ENCODE results near the gene HMGCL. TPM values are rescaled to one million over a fixed set of nuclear protein-coding genes. Genes with fewer than 3 reads are reported as not detected.

HMGCL gene
- total and polyA plus RNA-seq, 2 of the 13 experiments (the other 11 are each of a cell fraction or from before 2014, with no cell fraction given): 21.3 to 41.4 TPM

GRCh38 chr1:23825076-23825761 lies at the start of gene HMGCL (continued):
- no peak for TF ChIP-seq THYN1 (CRISPR knock-in tag; IDR thresholded peaks at IDR 0.05; ENCODE audit: borderline replicate concordance, low read depth)
- peak; percentile 75; the same call in 1 of the 2 replicates for TF ChIP-seq ZNF570 (CRISPR knock-in tag; IDR thresholded peaks at IDR 0.05; ENCODE audit: borderline replicate concordance)
- 0 out of 2 replicates have a peak, but pooled peaks have one; percentile 58 for TF ChIP-seq MXD1 (CRISPR knock-in tag; IDR thresholded peaks at IDR 0.05)
- TF ChIP-seq ZNF629 (CRISPR knock-in tag; conservative IDR thresholded peaks at IDR 0.05): peak; percentile 67; the same call in 1 of the 2 replicates
- TF ChIP-seq ATM (IDR thresholded peaks at IDR 0.05; ENCODE audit: borderline replicate concordance): no peak
- TF ChIP-seq KLF6 (CRISPR knock-in tag; IDR thresholded peaks at IDR 0.05): peak; percentile 86; the same call in 1 of the 2 replicates
- TF ChIP-seq CAMTA2 (CRISPR knock-in tag; IDR thresholded peaks at IDR 0.05; ENCODE audit: borderline replicate concordance): no peak
- TF ChIP-seq ZKSCAN8 (CRISPR knock-in tag; IDR thresholded peaks at IDR 0.05; ENCODE audit: borderline replicate concordance): no peak
- no peak for TF ChIP-seq ZNF841 (CRISPR knock-in tag; IDR thresholded peaks at IDR 0.05; ENCODE audit: borderline replicate concordance)
- peak; percentile 46; the same call in 1 of the 2 replicates for TF ChIP-seq NR2C2 (CRISPR knock-in tag; IDR thresholded peaks at IDR 0.05; ENCODE audit: borderline replicate concordance)
- no peak for TF ChIP-seq HNF1A (IDR thresholded peaks at IDR 0.05; ENCODE audit: low read depth)
- TF ChIP-seq HNF1A (CRISPR knock-in tag; IDR thresholded peaks at IDR 0.05; ENCODE audit: borderline replicate concordance): peak; percentile 62; the same call in 1 of the 2 replicates
- no peak for TF ChIP-seq GABPA (IDR thresholded peaks at IDR 0.05; ENCODE audit: low read depth, low read length)
- TF ChIP-seq GABPA (CRISPR knock-in tag; IDR thresholded peaks at IDR 0.05; ENCODE audit: low read depth): peak; percentile 40; the same call in 1 of the 2 replicates
- TF ChIP-seq ZNF335 (CRISPR knock-in tag; IDR thresholded peaks at IDR 0.05): no peak
- 0 out of 2 replicates have a peak, but pooled peaks have one; percentile 39 for TF ChIP-seq KDM4B (CRISPR knock-in tag; IDR thresholded peaks at IDR 0.05)
- TF ChIP-seq ZNF558 (CRISPR knock-in tag; IDR thresholded peaks at IDR 0.05; ENCODE audit: borderline replicate concordance): 0 out of 2 replicates have a peak, but pooled peaks have one; percentile 42
- no peak for TF ChIP-seq ZKSCAN5 (CRISPR knock-in tag; IDR thresholded peaks at IDR 0.05)
- TF ChIP-seq ETV6 (CRISPR knock-in tag; conservative IDR thresholded peaks at IDR 0.05): no peak; the same call in 1 of the 2 replicates
- TF ChIP-seq, protein P1, sequence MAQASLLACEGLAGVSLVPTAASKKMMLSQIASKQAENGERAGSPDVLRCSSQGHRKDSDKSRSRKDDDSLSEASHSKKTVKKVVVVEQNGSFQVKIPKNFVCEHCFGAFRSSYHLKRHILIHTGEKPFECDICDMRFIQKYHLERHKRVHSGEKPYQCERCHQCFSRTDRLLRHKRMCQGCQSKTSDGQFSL (CRISPR knock-in tag; IDR thresholded peaks at IDR 0.05): 0 out of 2 replicates have a peak, but pooled peaks have one; percentile 59
- TF ChIP-seq ZNF543 (CRISPR knock-in tag; IDR thresholded peaks at IDR 0.05): peak; percentile 63; the same call in 1 of the 2 replicates
- TF ChIP-seq CHCHD3 (CRISPR knock-in tag; IDR thresholded peaks at IDR 0.05): no peak
- TF ChIP-seq ZNF343 (CRISPR knock-in tag; IDR thresholded peaks at IDR 0.05): peak; percentile 88
- no peak for TF ChIP-seq ZSCAN25 (CRISPR knock-in tag; IDR thresholded peaks at IDR 0.05)
- TF ChIP-seq, protein P2, sequence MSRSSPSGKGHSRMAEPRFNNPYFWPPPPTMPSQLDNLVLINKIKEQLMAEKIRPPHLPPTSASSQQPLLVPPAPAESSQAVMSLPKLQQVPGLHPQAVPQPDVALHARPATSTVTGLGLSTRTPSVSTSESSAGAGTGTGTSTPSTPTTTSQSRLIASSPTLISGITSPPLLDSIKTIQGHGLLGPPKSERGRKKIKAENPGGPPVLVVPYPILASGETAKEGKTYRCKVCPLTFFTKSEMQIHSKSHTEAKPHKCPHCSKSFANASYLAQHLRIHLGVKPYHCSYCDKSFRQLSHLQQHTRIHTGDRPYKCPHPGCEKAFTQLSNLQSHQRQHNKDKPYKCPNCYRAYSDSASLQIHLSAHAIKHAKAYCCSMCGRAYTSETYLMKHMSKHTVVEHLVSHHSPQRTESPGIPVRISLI (CRISPR knock-in tag; IDR thresholded peaks at IDR 0.05; ENCODE audit: borderline replicate concordance): peak; percentile 28; the same call in 1 of the 2 replicates
